COLO829 (cell line): Measurements from ENCODE around the gene HLCS.
"Not testable (repeated sequence)": the region's sequence is repeated elsewhere in the genome, so short reads cannot be mapped to it uniquely, and the experiment has no call there.

Experiments used
- DNase-seq: peaks from one replicate; pipeline ENCODE4 v3.0.0; 2012; ENCODE audit warnings: low spot score

HLCS gene

GRCh38 chr21:36966066-36966820 is at the start of gene HLCS:
Gene HLCS (minus strand): TSS chr21:36966669. CDS start chr21:36966638, 31 bp downstream.
- DNase-seq: peak; percentile 31

DNA sequence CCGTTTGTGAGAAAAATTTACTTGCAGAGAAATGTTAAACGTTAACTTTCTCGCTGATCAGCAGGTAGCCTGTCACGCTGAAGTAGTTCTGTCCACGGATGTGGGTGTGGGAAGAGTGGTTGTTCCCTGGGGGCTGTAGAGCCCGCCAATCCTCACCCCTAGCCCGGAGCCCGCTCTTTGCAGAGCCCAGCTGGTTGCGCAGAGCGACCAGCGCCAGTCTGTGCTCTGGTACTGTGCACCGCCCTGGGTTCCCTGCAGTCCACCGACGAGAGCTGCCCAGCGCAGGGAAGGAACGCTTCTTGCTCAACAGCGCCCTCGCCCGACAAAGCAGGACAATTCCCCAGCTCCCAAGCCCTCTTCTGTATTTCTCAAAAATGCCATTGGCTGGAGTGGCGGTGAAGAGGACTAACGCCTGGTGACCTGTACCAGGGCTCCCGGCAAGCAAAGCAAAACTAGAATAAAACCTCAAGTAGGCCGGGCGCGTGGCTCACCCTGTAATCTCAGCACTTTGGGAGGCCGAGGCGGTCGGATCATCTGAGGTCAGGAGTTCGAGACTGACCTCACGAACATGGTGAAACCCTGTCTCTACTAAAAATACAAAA is 43.4 kb upstream of the HLCS start:
- peak; percentile 76 for DNase-seq

GRCh38 chr21:37008724-37009123 is 42.3 kb upstream of the HLCS start:
- no peak for DNase-seq

GRCh38 chr21:37006486-37007291 is 40.2 kb upstream of the HLCS start, which contains the start of gene RIPPLY3:
Gene RIPPLY3 (plus strand): TSS chr21:37006702. CDS start chr21:37006773, 71 bp downstream.
- DNase-seq: no peak

GRCh38 chr21:37005548-37006485 is 39.3 kb upstream of the HLCS start:
- DNase-seq: no peak

DNA sequence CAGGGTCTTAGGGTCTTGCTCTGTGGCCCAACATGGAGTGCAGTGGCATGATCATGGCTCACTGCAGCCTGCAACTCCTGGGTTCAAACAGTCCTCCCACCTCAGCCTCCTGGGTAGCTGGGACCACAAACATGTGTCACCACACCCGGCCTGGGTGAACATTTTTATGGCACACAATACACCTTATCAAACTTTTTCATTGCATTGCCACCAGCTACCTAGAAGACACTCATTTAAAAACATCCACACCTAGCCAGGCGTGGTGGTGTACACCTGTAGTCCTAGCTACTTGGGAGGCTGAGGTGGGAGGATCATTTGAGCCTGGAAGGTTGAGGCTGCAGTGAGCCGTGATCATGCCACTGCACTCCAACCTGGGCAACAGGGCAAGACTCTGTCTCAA is 37.4 kb upstream of the HLCS start:
- not testable (repeated sequence) for DNase-seq

- not testable (repeated sequence) for DNase-seq
These were observed 36.4 kb upstream of the HLCS start for GRCh38 chr21:37002851-37003250.

DNA sequence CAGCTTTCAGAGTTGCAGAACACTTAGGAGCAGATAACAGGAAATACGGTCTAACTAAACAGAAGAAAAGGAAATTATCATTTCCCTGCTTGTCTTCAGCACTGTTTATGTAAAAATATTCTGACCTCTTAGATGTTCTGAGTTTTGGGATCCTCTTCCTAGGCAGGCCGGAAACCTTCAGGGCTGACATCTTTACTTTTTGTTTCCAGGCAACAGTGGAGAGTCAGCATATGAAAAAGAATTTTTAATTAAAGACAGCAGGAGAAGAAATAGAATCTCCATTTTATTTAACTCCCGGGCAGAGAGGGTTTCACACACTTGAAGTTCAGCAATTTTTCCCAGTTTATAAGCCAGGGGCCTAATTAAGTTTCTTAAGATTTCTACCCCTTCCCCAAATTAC is 35.0 kb upstream of the HLCS start:
- DNase-seq: no peak

GRCh38 chr21:37000381-37000780 is 33.9 kb upstream of the HLCS start:
- no peak for DNase-seq

- DNase-seq: no peak
These were observed 32.8 kb upstream of the HLCS start for GRCh38 chr21:36999131-36999898.

GRCh38 chr21:36995285-36995684 is 28.8 kb upstream of the HLCS start:
- not testable (repeated sequence) for DNase-seq

DNA sequence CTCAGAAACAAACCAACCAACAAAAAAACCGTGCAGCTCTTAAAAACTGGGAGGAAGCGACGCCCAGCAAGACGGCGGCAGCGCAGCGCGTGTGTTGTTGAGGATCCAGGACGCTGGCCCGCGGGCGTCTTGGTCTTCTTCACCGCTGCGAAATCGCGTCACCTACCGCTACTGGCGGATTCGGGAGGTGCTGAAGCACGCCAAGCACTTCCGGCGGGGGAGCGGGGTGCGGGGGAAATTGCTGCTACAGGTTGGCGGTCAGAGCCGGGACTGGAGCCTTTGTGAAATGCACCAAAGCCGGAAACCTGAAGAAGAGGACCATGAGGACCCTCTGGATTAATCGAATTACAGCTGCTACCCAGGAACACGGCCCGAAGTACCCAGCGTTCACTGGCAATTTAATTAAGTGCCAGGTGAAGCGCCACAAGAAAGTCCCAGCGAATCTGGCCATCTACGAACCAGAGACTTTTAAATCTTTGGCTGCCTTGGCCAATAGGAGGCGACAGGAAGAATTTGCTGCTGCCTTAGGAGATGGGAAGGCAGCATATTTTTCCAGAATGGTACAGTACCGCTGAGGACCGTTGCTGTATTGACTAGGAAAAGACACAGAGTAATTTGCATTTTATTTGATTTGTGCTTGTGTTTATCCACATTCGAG is 28.2 kb upstream of the HLCS start:
- no peak for DNase-seq

DNA sequence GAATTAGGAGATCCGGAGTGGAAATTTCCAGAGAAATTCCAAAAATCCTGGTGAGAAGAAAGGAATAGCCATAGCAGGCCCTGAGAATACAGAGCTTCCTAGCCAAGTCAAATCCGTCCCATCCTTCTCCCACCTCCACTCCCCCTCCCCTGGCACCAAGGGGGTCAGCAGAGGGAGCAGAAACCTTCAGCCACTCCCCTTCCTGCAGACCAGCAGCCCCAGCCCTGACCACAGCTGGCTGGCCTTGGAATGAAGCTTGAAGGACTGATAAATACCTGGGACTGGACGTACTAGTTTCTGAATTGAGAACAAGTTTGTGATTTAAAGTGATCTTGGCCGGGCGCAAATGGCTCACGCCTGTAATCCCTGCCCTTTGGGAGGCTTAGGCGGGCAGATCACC is 26.2 kb upstream of the HLCS start:
- DNase-seq: no peak

DNA sequence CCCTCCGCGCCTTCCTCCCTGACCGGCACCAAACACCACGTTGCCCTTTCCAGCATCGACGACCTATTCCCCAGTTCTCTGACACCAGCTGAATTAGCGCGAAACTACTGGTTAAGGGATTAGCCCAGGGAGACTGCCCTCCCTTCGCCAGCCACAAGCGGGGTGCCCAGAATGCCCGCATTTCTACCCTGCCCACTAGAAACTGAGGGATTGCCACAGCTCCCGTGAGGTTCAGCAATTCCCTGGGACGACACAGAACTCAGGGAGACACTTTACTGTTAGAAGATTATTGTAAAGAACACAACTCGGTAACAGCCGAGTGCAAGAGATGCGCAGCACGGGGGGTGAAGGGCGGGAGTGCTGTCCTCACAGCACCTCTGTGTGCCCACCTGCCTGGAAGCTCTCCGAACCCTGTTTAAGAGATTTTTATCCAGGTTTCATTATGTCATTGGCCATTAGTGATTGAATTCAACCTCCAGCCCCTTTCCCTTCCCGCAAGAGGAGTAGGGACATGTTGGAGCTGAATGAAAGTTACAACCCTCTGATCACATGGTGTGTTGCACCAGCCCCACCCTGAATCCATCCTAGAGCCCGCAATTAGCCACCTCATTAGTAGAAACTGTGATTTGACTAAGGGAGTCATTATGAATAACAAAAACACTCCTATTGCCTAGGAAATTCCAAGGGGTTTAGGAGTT is 24.2 kb upstream of the HLCS start:
- no peak for DNase-seq

GRCh38 chr21:36989699-36990507 is 23.4 kb upstream of the HLCS start:
- peak; percentile 95 for DNase-seq

- DNase-seq: not testable (repeated sequence)
These were observed 22.8 kb upstream of the HLCS start for GRCh38 chr21:36989199-36989698.

DNA sequence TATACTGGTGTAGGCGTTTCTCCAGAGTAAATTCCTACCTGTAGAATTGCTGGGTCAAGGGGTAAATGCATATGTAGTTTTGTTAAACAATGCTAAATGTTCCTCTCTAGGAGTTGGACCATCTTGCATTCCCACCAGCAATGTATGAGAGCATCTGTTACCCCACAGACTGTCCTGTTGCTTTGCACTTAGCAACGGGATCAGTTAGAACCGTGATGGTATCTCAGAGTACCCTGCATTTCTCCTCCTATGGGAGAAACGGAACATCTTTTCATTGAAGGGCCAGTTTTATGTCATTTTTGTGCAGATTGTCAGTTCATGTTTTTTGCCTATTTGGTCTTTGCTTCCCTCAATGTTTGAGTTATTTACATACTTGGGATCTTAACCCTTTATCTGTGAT is 22.1 kb upstream of the HLCS start:
- DNase-seq: no peak

DNA sequence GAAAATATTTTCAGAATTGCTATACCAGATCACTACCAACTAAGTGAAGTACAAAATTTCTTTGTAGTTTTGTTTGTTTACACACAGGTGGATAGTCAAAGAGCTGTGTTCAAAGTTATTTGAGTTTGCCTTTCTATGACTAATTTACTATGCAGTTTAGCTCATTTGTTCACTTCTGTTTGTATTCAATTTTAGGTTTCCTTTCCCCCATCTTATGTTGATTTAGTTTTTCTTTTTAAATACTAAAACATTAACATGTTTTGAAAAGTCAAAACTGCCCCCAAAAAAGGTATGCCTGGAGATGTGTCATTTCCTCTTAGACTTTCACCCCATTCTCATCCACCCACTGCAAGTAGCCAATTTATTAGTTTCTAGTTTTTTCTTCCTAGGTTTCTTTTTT is 21.4 kb upstream of the HLCS start:
- no peak for DNase-seq
